Right lobe of liver (tissue), 6 donors: ENCODE results near the gene TXNDC5. TPM values are rescaled to one million over a fixed set of nuclear protein-coding genes. Genes with fewer than 3 reads are reported as not detected.

ENCODE experiments used
- ATAC-seq, 4 donors: fragments of 200-7000 bp; cut with Tn5 transposase; one replicate each; pipeline ENCODE4 v1.9.1; 2020; ENCODE audit warnings: mild to moderate bottlenecking in 4 of 4, moderate library complexity in 4 of 4
- DNase-seq, 3 donors: peaks; one replicate each; pipeline ENCODE4 v3.0.0-alpha.2; 2020
- H3K27ac ChIP-seq, 3 donors: fragments of 200-600 bp; one replicate each; pipeline ENCODE4 v1.8.0; 2022
- H3K27me3 ChIP-seq, 2 donors: fragments of 200-600 bp; one replicate each; pipeline ENCODE4 v1.8.0; 2022
- H3K36me3 ChIP-seq, 4 donors: fragments of 200-600 bp; sonication (generic) in 1 of 4; one replicate each; pipeline versions ENCODE4 v1.5.1 to v1.8.0; 2017 to 2022; ENCODE audit warnings: control low read depth in 1 of 4
- H3K4me1 ChIP-seq, 4 donors: fragments of 200-600 bp; sonication (generic) in 1 of 4; one replicate each; pipeline versions ENCODE4 v1.5.1 to v1.8.0; 2017 to 2022; ENCODE audit warnings: control low read depth in 1 of 4
- H3K4me3 ChIP-seq, 3 donors: fragments of 200-600 bp; one replicate each; pipeline ENCODE4 v1.8.0; 2022
- H3K9me3 ChIP-seq, 4 donors: fragments of 200-600 bp; sonication (generic) in 1 of 4; one replicate each; pipeline versions ENCODE4 v1.5.1 to v1.8.0; 2017 to 2022; ENCODE audit warnings: control low read depth in 1 of 4
- POLR2A ChIP-seq: fragments of 450-650 bp; IDR thresholded peaks from one replicate; pipeline ENCODE4 v1.6.1; 2017; ENCODE audit warnings: antibody characterized with exemption, mild to moderate bottlenecking
- WGBS: methylation state at CpG from one replicate; pipeline ENCODE4 v1.1.6; 2018; ENCODE audit warnings: low coverage, low lambda C conversion rate; ENCODE audit not compliant: insufficient coverage; ENCODE audit errors: missing lambda C conversion rate; 5-methylcytosine and 5-hydroxymethylcytosine counted together
- intact Hi-C, 2 donors: fragments of 100-400 bp; cut with DNase I; formaldehyde crosslinking; loops; one replicate each; pipeline versions ENCODE4 v1.11.2 to v1.14.1; 2022
- total RNA-seq, 6 experiments: library from RNA; depleted of rRNA in 2 of 6; stranded (reverse); fragments of >200 nt in 2 of 6; fragmentation: NEBNext Ultra II Directional in 3 of 6; extraction: Animal tissue kit (Norgen Biotek cat#: 25700) in 3 of 6; gene quantifications; one replicate each; pipeline versions ENCODE4 v1.1.0 to v1.2.4, GENCODE V29; 2016 to 2023
- TF ChIP-seq, protein P1 (sequence below), 4 donors: fragments of 200-600 bp in 3 of 4; fragments of 450-650 bp in 1 of 4; IDR thresholded peaks; one replicate each; pipeline versions ENCODE4 v1.5.1 to v1.8.0; 2016 to 2022; ENCODE audit warnings: antibody characterized with exemption in 4 of 4, mild to moderate bottlenecking in 2 of 4
- donor health status: DM: no; HTN: yes; CAD: no.
- donor health status: DM: no; HTN: no; CAD: no.
- donor health status: DM: no; HTN: no; CAD: no.
- donor health status: DM: no; HTN: yes; CAD: no.
- donor health status: DM: no; HTN: yes; CAD: no.

The TXNDC5 gene
- total RNA-seq, 6 experiments from 2014 or later = 87.9 to 187 (median 133) TPM

DNA sequence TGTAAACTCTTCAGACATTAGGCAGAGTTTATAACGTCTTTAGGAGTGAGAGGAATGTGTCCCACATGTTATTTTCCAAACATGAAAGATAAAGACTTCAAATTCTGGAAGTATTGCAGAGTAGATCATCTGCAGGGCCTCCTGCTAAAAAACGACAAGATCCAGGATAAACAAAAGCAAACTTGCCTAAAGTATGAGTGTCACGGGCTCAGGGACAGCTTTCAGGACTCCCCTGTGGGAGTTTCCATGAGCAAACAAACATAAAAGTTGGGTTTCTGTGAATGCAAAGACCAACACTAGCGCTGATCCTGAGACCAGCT is 76.9 kb downstream of the TXNDC5 start:
- H3K27me3 ChIP-seq = no peaks in the 10 kb centered on the region
- TF ChIP-seq POLR2A = no peak
- TF ChIP-seq, protein P1, sequence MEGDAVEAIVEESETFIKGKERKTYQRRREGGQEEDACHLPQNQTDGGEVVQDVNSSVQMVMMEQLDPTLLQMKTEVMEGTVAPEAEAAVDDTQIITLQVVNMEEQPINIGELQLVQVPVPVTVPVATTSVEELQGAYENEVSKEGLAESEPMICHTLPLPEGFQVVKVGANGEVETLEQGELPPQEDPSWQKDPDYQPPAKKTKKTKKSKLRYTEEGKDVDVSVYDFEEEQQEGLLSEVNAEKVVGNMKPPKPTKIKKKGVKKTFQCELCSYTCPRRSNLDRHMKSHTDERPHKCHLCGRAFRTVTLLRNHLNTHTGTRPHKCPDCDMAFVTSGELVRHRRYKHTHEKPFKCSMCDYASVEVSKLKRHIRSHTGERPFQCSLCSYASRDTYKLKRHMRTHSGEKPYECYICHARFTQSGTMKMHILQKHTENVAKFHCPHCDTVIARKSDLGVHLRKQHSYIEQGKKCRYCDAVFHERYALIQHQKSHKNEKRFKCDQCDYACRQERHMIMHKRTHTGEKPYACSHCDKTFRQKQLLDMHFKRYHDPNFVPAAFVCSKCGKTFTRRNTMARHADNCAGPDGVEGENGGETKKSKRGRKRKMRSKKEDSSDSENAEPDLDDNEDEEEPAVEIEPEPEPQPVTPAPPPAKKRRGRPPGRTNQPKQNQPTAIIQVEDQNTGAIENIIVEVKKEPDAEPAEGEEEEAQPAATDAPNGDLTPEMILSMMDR (IDR thresholded peaks at IDR 0.05) = no peak
- DNase-seq (no peak), ATAC-seq (no peak)
- no peaks in the 10 kb centered on the region for H3K9me3 ChIP-seq
- H3K27ac ChIP-seq = no peak overlapping the region
- WGBS = 41% methylated on average over 4 of the region's 4 CpGs
- intact Hi-C loops = no loop called here
- no peaks in the 10 kb centered on the region for H3K36me3 ChIP-seq
- H3K4me3 ChIP-seq = no peak overlapping the region
- no peaks in the 10 kb centered on the region for H3K4me1 ChIP-seq

GRCh38 chr6:7832904-7833750 is 77.5 kb downstream of the TXNDC5 start:
- intact Hi-C loops = no loop called here
- no peaks in the 10 kb centered on the region for H3K36me3 ChIP-seq
- no peaks in the 10 kb centered on the region for H3K27me3 ChIP-seq
- no peak overlapping the region for H3K4me3 ChIP-seq
- TF ChIP-seq, protein P1 (IDR thresholded peaks at IDR 0.05) = no peak
- no peak for TF ChIP-seq POLR2A
- no peaks in the 10 kb centered on the region for H3K4me1 ChIP-seq
- ATAC-seq = no peak
- no peak for DNase-seq
- H3K27ac ChIP-seq = no peak overlapping the region
- H3K9me3 ChIP-seq = no peaks in the 10 kb centered on the region
- 56% methylated on average over 9 of the region's 9 CpGs for WGBS

Other genes with a start within 250 kb of the TXNDC5 start
- 1 to 10 TPM; 1.8 to 4.4 (median 2.6) TPM for gene BMP6, start 184.7 kb downstream of the TXNDC5 start, total RNA-seq
- gene BLOC1S5, start 153.6 kb upstream of the TXNDC5 start, total RNA-seq = 10 to 100 TPM in 1 of 6 experiments, 1 to 10 TPM in 5; 4.4 to 10.7 (median 7.4) TPM
- 10 to 100 TPM in 3 of 6 experiments, 1 to 10 TPM in 3; 4.6 to 33.9 (median 10.1) TPM for gene EEF1E1, start 191.8 kb upstream of the TXNDC5 start, total RNA-seq